NCI-H1694 (cell line): ENCODE measurements around the gene ABHD16B.
A peak's percentile ranks its signal among the peaks of the same experiment; 100 is the strongest.
"Not testable (repeated sequence)": the region's sequence is repeated elsewhere in the genome, so short reads cannot be mapped to it uniquely, and the experiment has no call there.

ENCODE experiments used
- DNase-seq: peaks from one replicate; lab custom pipeline; 2025; lab: John Stamatoyannopoulos, UW

The ABHD16B gene

GRCh38 chr20:63878899-63879663 is 17.8 kb downstream of the ABHD16B start:
- DNase-seq = no peak

GRCh38 chr20:63880901-63881300 is 19.6 kb downstream of the ABHD16B start:
- DNase-seq = not testable (repeated sequence)

- DNase-seq = no peak
Measured at GRCh38 chr20:63881451-63882226, 20.3 kb downstream of the ABHD16B start.

GRCh38 chr20:63882257-63883200 is 21.2 kb downstream of the ABHD16B start:
- DNase-seq = no peak

GRCh38 chr20:63883201-63883593 is 21.9 kb downstream of the ABHD16B start:
- no peak for DNase-seq

- no peak for DNase-seq
Measured at GRCh38 chr20:63884506-63885263, 23.4 kb downstream of the ABHD16B start.

GRCh38 chr20:63885264-63886053 is 24.2 kb downstream of the ABHD16B start:
- DNase-seq = no peak

GRCh38 chr20:63886054-63886419 is 24.7 kb downstream of the ABHD16B start:
- DNase-seq = no peak

GRCh38 chr20:63886921-63887320 is 25.6 kb downstream of the ABHD16B start:
- no peak for DNase-seq

GRCh38 chr20:63889241-63890200 is 28.2 kb downstream of the ABHD16B start:
- no peak for DNase-seq

GRCh38 chr20:63890201-63890576 is 28.9 kb downstream of the ABHD16B start:
- DNase-seq = no peak

GRCh38 chr20:63890616-63891015 is 29.3 kb downstream of the ABHD16B start:
- DNase-seq = no peak

- no peak for DNase-seq
Measured at GRCh38 chr20:63891061-63892002, 30.0 kb downstream of the ABHD16B start.

- DNase-seq = no peak
Measured at GRCh38 chr20:63892402-63892801, 31.1 kb downstream of the ABHD16B start.

GRCh38 chr20:63893999-63894357 is 32.7 kb downstream of the ABHD16B start:
- DNase-seq = no peak

GRCh38 chr20:63894358-63895201 is 33.3 kb downstream of the ABHD16B start, which contains the start of gene DNAJC5:
TSS of gene DNAJC5 (plus strand) at chr20:63895126. CDS start at chr20:63928346, 33,220 bp downstream.
- DNase-seq = peak; percentile 52

GRCh38 chr20:63895202-63895951 is 34.1 kb downstream of the ABHD16B start:
- no peak for DNase-seq
